Activated T-helper 9 cell treated with anti-CD3 and anti-CD28 coated beads, Interleukin-2, amount 50 U/mL, for 16 hours (primary cell): ENCODE results near the gene PRMT7.

Experiments used
- DNase-seq: peaks from one replicate; pipeline ENCODE4 v3.0.0-alpha.2; 2020; ENCODE audit warnings: low read depth

PRMT7 gene

GRCh38 chr16:68348639-68349445 is 38.0 kb downstream of the PRMT7 start:
- DNase-seq: no peak

- no peak for DNase-seq
Measured at GRCh38 chr16:68349838-68350410, 39.1 kb downstream of the PRMT7 start.

DNA sequence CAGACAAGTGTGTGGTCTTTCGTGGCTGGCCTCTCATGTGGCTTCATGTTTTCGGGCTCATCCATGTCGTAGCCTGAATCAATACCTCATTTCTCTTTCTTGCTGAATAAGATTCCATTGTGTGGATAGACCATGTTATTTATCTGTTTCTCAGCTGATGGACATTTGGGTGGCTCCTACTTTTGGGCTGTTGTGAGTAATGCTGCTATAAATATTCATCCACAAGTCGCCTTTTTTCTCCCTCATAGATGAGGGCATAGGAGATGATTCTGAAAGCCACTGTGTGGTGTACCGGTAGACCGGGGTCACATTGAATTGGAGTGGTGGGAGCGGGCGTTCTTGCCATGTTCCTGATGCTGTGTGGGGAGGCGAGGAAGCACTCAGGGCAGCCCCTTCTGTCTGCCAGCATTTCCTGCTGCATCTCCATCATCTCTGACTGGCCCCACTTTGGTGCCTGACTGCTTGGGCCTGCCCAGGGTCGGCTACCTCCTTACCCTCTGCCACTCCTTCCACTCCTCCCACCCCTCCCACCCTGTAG is 40.1 kb downstream of the PRMT7 start:
- DNase-seq: no peak

DNA sequence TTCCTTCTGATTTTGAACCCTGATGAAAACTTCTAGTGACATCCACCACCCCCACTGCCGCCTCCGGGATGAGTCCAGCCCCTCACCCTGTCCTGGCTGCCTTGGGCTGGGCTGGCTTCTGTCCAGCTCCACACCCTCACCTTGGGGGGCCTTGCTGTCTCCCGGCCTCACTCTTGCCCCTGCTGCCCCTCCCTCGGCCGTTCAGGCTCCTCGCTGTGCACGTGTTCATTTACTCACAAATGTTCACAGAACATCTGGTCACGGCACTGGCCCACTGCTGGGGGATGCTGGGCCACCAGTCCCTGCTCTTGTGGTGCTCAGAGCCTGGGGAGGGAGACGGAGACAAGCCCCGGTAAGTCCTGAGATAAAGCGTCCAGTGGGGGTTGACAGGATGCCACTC is 40.6 kb downstream of the PRMT7 start:
- DNase-seq: no peak

DNA sequence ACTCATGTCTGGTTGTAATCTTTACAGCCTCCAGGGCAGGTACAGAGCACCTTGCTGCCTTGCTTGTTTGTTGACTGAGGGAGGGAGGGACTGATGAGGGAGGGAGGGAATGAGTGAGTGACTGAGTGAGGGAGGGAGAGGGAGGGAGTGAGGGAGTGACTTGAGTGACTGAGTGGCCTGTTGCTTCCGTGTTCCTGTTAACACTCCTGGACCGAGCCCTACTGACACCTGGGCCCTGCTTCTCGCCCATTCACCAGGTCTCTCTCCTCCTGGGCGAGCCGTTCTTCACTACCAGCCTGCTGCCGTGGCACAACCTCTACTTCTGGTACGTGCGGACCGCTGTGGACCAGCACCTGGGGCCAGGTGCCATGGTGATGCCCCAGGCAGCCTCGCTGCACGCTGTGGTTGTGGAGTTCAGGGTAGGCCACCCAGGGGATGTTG is 41.2 kb downstream of the PRMT7 start:
- no peak for DNase-seq

- no peak for DNase-seq
Measured at GRCh38 chr16:68353366-68353765, 42.5 kb downstream of the PRMT7 start.

DNA sequence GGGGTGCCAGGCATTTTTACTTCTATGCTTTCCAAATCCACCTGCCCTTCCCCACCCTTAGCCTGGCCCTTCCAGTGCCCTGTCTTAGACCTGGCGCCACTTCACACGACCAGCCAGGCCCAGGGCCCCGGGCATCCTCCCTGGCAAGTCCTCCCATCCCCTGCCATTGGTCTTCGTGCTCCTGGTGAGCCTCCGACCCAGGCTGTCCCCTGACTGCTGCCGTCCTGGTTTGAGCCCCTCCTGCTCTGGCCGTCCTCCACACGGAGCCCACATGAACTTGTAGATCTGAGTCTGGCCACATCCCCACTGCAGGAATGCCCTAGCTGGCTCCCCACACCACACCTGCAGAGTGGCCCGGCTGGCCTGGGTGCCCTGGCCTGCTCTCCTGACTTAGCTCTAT is 44.0 kb downstream of the PRMT7 start:
- DNase-seq: no peak

DNA sequence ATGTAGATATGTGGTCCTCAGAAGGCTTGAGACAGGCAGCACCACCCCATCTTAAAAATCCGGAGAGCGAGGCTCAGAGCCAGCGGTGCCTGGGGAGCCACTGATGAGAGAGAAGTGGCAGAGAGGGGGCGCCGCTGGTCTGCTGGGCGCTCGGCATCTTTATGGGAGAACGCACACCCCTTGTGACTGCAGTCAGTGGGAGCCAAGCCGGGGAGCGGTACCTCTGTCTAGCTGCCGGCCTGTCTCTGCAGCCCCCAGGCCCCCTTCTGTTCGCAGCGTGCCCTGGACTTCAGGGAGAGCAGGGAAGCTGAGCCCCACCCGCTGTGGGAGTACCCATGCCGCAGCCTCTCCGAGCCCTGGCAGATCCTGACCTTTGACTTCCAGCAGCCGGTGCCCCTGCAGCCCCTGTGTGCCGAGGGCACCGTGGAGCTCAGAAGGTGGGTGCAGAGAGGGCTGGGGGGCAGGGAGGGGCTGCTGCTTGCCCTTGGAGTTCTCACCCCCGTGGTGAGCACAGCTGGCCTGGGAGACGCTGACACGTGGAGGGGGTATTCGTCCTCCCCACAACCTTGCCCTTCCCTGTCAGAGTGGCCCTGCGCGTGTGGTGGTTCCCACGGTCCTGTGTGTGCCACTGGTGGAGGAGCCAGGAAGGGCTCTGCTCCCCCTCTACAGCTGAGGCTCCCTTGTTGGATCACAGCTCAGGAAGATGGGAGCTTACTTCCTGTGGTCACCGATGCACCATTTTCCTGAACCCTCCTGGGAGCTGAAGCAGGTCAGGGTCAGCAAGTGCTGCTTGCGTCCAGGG is 44.8 kb downstream of the PRMT7 start:
- DNase-seq: no peak

DNA sequence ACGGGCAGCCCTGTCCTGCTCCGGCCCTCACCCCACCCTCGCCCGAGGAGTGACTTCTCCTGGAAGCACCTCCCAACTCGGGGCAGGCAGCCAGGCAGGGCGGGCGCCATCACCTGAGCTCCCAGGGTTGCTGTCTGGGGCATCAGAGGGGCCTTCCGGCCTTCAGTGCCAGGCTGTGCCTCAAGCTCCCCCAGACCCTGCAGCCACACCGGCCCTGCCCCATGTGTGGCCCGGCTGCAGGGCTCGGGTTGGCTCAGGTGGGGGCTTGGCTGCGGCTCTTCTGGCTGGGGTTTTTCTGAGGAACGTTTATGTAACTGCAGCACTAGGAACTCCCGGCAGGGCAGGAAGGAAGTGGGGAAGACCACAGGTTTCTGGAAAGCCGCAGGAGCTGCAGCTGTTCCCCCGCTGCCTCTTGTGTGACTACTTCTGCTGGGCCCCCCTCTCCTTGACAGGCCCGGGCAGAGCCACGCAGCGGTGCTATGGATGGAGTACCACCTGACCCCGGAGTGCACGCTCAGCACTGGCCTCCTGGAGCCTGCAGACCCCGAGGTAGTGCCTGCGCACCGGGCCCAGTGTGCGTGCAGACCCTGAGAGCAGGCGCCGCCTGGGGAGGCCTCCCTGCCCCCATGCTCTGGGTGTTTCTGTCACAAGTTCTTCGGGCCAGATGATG is 45.6 kb downstream of the PRMT7 start:
- peak; percentile 47 for DNase-seq

DNA sequence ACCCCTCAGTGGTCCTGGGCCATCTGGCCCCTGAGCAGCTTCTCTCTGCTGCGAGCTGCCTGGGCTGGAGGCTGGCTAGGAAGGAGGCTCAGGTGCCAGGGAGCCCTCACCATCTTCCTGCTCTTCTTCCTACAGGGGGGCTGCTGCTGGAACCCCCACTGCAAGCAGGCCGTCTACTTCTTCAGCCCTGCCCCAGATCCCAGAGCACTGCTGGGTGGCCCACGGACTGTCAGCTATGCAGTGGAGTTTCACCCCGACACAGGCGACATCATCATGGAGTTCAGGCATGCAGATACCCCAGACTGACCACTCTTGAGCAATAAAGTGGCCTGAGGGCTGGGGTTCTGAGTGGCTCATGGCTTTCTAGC is 46.1 kb downstream of the PRMT7 start:
- DNase-seq: no peak

GRCh38 chr16:68357521-68357922 is 46.7 kb downstream of the PRMT7 start:
- DNase-seq: no peak

GRCh38 chr16:68357923-68358322 is 47.1 kb downstream of the PRMT7 start:
- no peak for DNase-seq

- DNase-seq: no peak
Measured at GRCh38 chr16:68358951-68359350, 48.1 kb downstream of the PRMT7 start.

- no peak for DNase-seq
Measured at GRCh38 chr16:68359398-68360191, 48.8 kb downstream of the PRMT7 start.

GRCh38 chr16:68360547-68360946 is 49.7 kb downstream of the PRMT7 start:
- no peak for DNase-seq

GRCh38 chr16:68360956-68361355 is 50.1 kb downstream of the PRMT7 start:
- no peak for DNase-seq

DNA sequence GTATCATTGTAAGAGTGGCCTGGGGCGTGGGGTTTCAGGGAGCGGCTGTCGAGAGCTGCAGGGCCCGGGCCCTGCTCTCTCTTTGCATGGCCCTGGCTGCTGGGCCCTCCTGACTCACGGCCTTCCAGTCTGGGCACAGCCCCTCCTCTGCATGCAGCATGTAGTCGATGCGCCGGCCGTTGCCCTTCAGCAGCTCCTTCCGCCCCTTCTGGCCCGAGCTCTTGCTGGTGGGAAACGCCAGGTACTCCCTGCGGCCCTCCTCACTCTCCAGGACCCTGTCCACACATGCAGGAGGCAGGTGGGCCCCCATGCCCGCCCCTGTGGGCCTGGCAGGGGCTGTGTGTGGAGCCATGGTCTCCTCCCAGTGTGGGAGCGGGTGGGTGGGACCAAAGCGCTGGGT is 50.7 kb downstream of the PRMT7 start:
- DNase-seq: no peak

GRCh38 chr16:68362262-68362913 is 51.6 kb downstream of the PRMT7 start:
- no peak for DNase-seq

- DNase-seq: no peak
Measured at GRCh38 chr16:68362947-68363657, 52.3 kb downstream of the PRMT7 start.
